K562 (cell line): ENCODE results near the gene P3H1. TPM values are rescaled to one million over a fixed set of nuclear protein-coding genes. Genes with fewer than 3 reads are reported as not detected.

ENCODE experiments used
- BCOR ChIP-seq: fragments of 450-650 bp; IDR thresholded peaks from 2 replicates; pipeline ENCODE4 v1.6.1; 2016
- BHLHE40 ChIP-seq: IDR thresholded peaks from 2 replicates; pipeline ENCODE4 v1.6.1; 2011; ENCODE audit warnings: low read length, improper control_type of control experiment
- ETS1 ChIP-seq: conservative IDR thresholded peaks from 2 replicates; pipeline ENCODE4 v1.6.1; 2011; ENCODE audit warnings: low read depth, mild to moderate bottlenecking, low read length; ENCODE audit not compliant: control insufficient read depth
- ID3 ChIP-seq, 2 experiments: fragments of 250-450 bp in 1 of 2; fragments of 450-650 bp in 1 of 2; sonication (Bioruptor Pico) in 1 of 2; IDR thresholded peaks; 2 replicates each; pipeline versions ENCODE4 v1.6.1 to v1.8.0; 2016 to 2021; ENCODE audit warnings: mild to moderate bottlenecking in 2 of 2, moderate library complexity in 2 of 2, missing compliant biosample characterization in 1 of 2, missing genetic modification characterization in 1 of 2
- KLF13 ChIP-seq: fragments of 450-650 bp; IDR thresholded peaks from 2 replicates; pipeline ENCODE4 v1.6.1; 2016; ENCODE audit warnings: missing genetic modification characterization, low read depth, mild to moderate bottlenecking, missing compliant biosample characterization, moderate library complexity, borderline replicate concordance
- MED1 ChIP-seq: sonication (generic); formaldehyde crosslinking; IDR thresholded peaks from 2 replicates; pipeline ENCODE4 v1.8.1; 2023; ENCODE audit warnings: missing genetic modification reagents, borderline replicate concordance
- MLLT1 ChIP-seq, 2 experiments: fragments of 450-650 bp; IDR thresholded peaks; 2 replicates each; pipeline ENCODE4 v1.6.1; 2016
- MNT ChIP-seq, 2 experiments: fragments of 450-650 bp; conservative IDR thresholded peaks; 2 replicates each; pipeline ENCODE4 v1.6.1; 2017; ENCODE audit warnings: mild to moderate bottlenecking in 2 of 2, moderate library complexity in 2 of 2
- PHB2 ChIP-seq: fragments of 450-650 bp; IDR thresholded peaks from 2 replicates; pipeline ENCODE4 v1.6.1; 2017; ENCODE audit warnings: low read depth
- PRPF4 ChIP-seq: fragments of 200-400 bp; formaldehyde crosslinking; IDR thresholded peaks from one replicate; pipeline ENCODE4 v1.6.1; 2017; ENCODE audit warnings: low read length, low read depth, mild to moderate bottlenecking; ENCODE audit not compliant: insufficient read depth, poor library complexity, severe bottlenecking
- RBM22 ChIP-seq: fragments of 200-400 bp; formaldehyde crosslinking; IDR thresholded peaks from 2 replicates; pipeline ENCODE4 v1.6.1; 2018; ENCODE audit warnings: low read length, low read depth; ENCODE audit not compliant: poor library complexity, severe bottlenecking
- SMARCA4 ChIP-seq: fragments of 450-650 bp; IDR thresholded peaks from 2 replicates; pipeline ENCODE4 v1.6.1; 2016
- YY1 ChIP-seq, 3 experiments: IDR thresholded peaks; 2 replicates each; pipeline ENCODE4 v1.6.1; 2011; ENCODE audit warnings: low read length in 2 of 3, mild to moderate bottlenecking in 2 of 3, moderate library complexity in 2 of 3, borderline replicate concordance in 1 of 3, control low read depth in 1 of 3, low read depth in 1 of 3; ENCODE audit not compliant: insufficient read depth in 3 of 3, insufficient replicate concordance in 2 of 3, control insufficient read depth in 1 of 3, insufficient read length in 1 of 3; ENCODE audit errors: extremely low read depth in 1 of 3
- ZKSCAN1 ChIP-seq: fragments of 150-350 bp; IDR thresholded peaks from 2 replicates; pipeline ENCODE4 v1.6.1; 2016; ENCODE audit warnings: low read depth, low read length
- polyA plus RNA-seq, 8 experiments: library from polyadenylated mRNA; depleted of rRNA in 4 of 8; stranded (reverse) in 5 of 8; unstranded in 3 of 8; fragments of >200 nt; fragmentation: Nextera tagmentation in 2 of 8; fragmentation: Illumina TruSeq in 1 of 8; extraction: Ambion mirVana in 2 of 8; extraction: Trizol in 1 of 8; gene quantifications; 2 replicates each; pipeline versions ENCODE4 v1.2.1 to v1.2.3, GENCODE V29; 2011 to 2014; ENCODE audit warnings: inconsistent platforms in 1 of 8, missing spikeins in 1 of 8
- total RNA-seq, 7 experiments: library from RNA; depleted of rRNA in 6 of 7; stranded (reverse); fragments of >200 nt in 6 of 7; fragmentation: Illumina TruSeq in 2 of 7; extraction: Trizol in 2 of 7; gene quantifications; 2 replicates each; pipeline versions ENCODE4 v1.2.1 to v1.2.3, GENCODE V29; 2011 to 2021; ENCODE audit warnings: low replicate concordance in 1 of 7
- TF ChIP-seq, protein P1 (sequence below): sonication (generic); formaldehyde crosslinking; IDR thresholded peaks from 2 replicates; pipeline ENCODE4 v1.8.0; 2023; ENCODE audit warnings: mild to moderate bottlenecking, missing genetic modification reagents
- TF ChIP-seq, protein P2 (sequence below): fragments of 250-450 bp; sonication (Bioruptor Pico); IDR thresholded peaks from 2 replicates; pipeline ENCODE4 v1.4.0; 2020; ENCODE audit warnings: mild to moderate bottlenecking, moderate library complexity

Gene P3H1
- total and polyA plus RNA-seq, 9 of the 15 experiments (the other 6 are each of a cell fraction or from before 2014, with no cell fraction given): 1.7 to 81.7 (median 45.7) TPM

- TF ChIP-seq, protein P1, sequence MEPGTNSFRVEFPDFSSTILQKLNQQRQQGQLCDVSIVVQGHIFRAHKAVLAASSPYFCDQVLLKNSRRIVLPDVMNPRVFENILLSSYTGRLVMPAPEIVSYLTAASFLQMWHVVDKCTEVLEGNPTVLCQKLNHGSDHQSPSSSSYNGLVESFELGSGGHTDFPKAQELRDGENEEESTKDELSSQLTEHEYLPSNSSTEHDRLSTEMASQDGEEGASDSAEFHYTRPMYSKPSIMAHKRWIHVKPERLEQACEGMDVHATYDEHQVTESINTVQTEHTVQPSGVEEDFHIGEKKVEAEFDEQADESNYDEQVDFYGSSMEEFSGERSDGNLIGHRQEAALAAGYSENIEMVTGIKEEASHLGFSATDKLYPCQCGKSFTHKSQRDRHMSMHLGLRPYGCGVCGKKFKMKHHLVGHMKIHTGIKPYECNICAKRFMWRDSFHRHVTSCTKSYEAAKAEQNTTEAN (CRISPR knock-in tag): peak; percentile 62; the same call in 1 of the 2 replicates
- no peak for TF ChIP-seq MED1 (CRISPR knock-in tag)
- peak; percentile 41; the same call in 1 of the 2 replicates for TF ChIP-seq SMARCA4
- TF ChIP-seq PHB2: no peak
- TF ChIP-seq BCOR: no peak
- TF ChIP-seq ID3 (CRISPR knock-in tag; IDR thresholded peaks at IDR 0.05): no peak
- TF ChIP-seq ID3 (tag; IDR thresholded peaks at IDR 0.05): 0 out of 2 replicates have a peak, but pooled peaks have one; percentile 46
- TF ChIP-seq RBM22: no peak
- 0 out of 2 replicates have a peak, but pooled peaks have one; percentile 38 for TF ChIP-seq ZKSCAN1
- TF ChIP-seq KLF13 (tag): peak; percentile 55; the same call in 1 of the 2 replicates
- no peak for TF ChIP-seq BHLHE40
- peak in 1 of 2 experiments; percentile 40; a peak in 3 of 4 replicates for TF ChIP-seq MNT (conservative IDR thresholded peaks at IDR 0.05)
- peak; percentile 70; the same call in 1 of the 2 replicates for TF ChIP-seq ETS1
- TF ChIP-seq, protein P2, sequence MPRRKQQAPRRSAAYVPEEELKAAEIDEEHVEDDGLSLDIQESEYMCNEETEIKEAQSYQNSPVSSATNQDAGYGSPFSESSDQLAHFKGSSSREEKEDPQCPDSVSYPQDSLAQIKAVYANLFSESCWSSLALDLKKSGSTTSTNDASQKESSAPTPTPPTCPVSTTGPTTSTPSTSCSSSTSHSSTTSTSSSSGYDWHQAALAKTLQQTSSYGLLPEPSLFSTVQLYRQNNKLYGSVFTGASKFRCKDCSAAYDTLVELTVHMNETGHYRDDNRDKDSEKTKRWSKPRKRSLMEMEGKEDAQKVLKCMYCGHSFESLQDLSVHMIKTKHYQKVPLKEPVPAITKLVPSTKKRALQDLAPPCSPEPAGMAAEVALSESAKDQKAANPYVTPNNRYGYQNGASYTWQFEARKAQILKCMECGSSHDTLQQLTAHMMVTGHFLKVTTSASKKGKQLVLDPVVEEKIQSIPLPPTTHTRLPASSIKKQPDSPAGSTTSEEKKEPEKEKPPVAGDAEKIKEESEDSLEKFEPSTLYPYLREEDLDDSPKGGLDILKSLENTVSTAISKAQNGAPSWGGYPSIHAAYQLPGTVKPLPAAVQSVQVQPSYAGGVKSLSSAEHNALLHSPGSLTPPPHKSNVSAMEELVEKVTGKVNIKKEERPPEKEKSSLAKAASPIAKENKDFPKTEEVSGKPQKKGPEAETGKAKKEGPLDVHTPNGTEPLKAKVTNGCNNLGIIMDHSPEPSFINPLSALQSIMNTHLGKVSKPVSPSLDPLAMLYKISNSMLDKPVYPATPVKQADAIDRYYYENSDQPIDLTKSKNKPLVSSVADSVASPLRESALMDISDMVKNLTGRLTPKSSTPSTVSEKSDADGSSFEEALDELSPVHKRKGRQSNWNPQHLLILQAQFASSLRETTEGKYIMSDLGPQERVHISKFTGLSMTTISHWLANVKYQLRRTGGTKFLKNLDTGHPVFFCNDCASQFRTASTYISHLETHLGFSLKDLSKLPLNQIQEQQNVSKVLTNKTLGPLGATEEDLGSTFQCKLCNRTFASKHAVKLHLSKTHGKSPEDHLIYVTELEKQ (CRISPR knock-in tag): no peak
- no peak for TF ChIP-seq PRPF4
- TF ChIP-seq MLLT1 (IDR thresholded peaks at IDR 0.05): peak in 1 of 2 experiments; percentile 31; a peak in 1 of 4 replicates
- peak in 1 of 3 experiments; percentile 22 for TF ChIP-seq YY1 (IDR thresholded peaks at IDR 0.05; ENCODE audit: borderline replicate concordance in 1 of 3, control insufficient read depth in 1 of 3, extremely low read depth in 1 of 3, insufficient read depth in 3 of 3, insufficient read length in 1 of 3, insufficient replicate concordance in 2 of 3, low read depth in 1 of 3, low read length in 2 of 3)
These were observed 727 bp upstream of the P3H1 start (continued) for GRCh38 chr1:42767510-42768000.
